ENCODE measurements around the gene ACO2. TPM values are rescaled to one million over a fixed set of nuclear protein-coding genes. Genes with fewer than 3 reads are reported as not detected.

ACO2 gene
- total and polyA plus RNA-seq, 2 of the 13 experiments (the other 11 are each of a cell fraction or from before 2014, with no cell fraction given) = 19.2 to 45.6 TPM

- peak; percentile 42; the same call in 1 of the 2 replicates for TF ChIP-seq POLR2AphosphoS5 (IDR thresholded peaks at IDR 0.05; ENCODE audit: low read depth, low read length)
These were observed 33.4 kb upstream of the ACO2 start (continued) for GRCh38 chr22:41435560-41435959.

GRCh38 chr22:41436322-41437113 lies 32.4 kb upstream of the ACO2 start:
- H3K9me3 ChIP-seq (ENCODE audit: low read length) = no peaks in the 10 kb centered on the region
- intact Hi-C loops (cut with micrococcal nuclease; ENCODE audit: unreplicated experiment) (no loop called here), in situ Hi-C loops (cut with HindIII; ENCODE audit: extremely low pct_ligation_motif_present, low pct_unique_long_range_greater_than_20kb) (no loop called here)
- POLR2A ChIA-PET = interaction anchor here (1.1 to 1.7 kb wide), 3 partner anchors 9 to 12 kb away, joined by 4 to 6 read pairs (median 5); partner anchors contain the start of gene TOB2
- H3K36me3 ChIP-seq (replicated peaks in 1 of 2; ENCODE audit: control insufficient read depth in 1 of 2, insufficient read depth in 2 of 2, low read length in 2 of 2) = peaks cover 17 to 43% of the 10 kb centered on the region in 2 experiments; a peak in 4 of 5 replicates
- H3K4me3 ChIP-seq (replicated peaks in 1 of 3; ENCODE audit: insufficient read depth in 1 of 3, low read depth in 2 of 3, low read length in 3 of 3) = no peak overlapping the region
- peaks cover 25% of the 10 kb centered on the region for H4K20me1 ChIP-seq (ENCODE audit: insufficient read depth, low read length)
- DNase-seq (ENCODE audit: low spot score) (no peak), ATAC-seq (no peak), FAIRE-seq (no peak)
- H3K79me2 ChIP-seq (ENCODE audit: insufficient read depth, low read length) = peaks cover 21% of the 10 kb centered on the region
- H3K9ac ChIP-seq (ENCODE audit: insufficient read depth, low read depth, low read length) = no peak overlapping the region
- H3K4me1 ChIP-seq (ENCODE audit: insufficient read depth, low read length) = peaks cover 23% of the 10 kb centered on the region
- no TSS peak for BruUV-seq (replicated peaks)
- H3K27me3 ChIP-seq (ENCODE audit: control insufficient read depth in 1 of 2, insufficient read depth in 2 of 2, low read length in 2 of 2) = no peaks in the 10 kb centered on the region
- H2AFZ ChIP-seq (ENCODE audit: low read length) = no peak overlapping the region
- WGBS (ENCODE audit: low lambda C conversion rate) = 96% methylated on average over 22 of the region's 23 CpGs
- H3K4me2 ChIP-seq (ENCODE audit: low read depth, low read length) = no peak overlapping the region
- H3K27ac ChIP-seq (ENCODE audit: extremely low read length, insufficient read depth, low read length) = no peak overlapping the region
- CTCF ChIA-PET (ENCODE audit: low intra/inter-chr PET ratio, low total read pairs) = no interaction called here
- TF ChIP-seq KAT8 (CRISPR knock-in tag; IDR thresholded peaks at IDR 0.05) (no peak), FOXA1 (IDR thresholded peaks at IDR 0.05) (no peak), FOXA1 (CRISPR knock-in tag; IDR thresholded peaks at IDR 0.05) (no peak), RBFOX2 (IDR thresholded peaks at IDR 0.05; ENCODE audit: low read depth, low read length) (peak; percentile 67), KDM6A (CRISPR knock-in tag; IDR thresholded peaks at IDR 0.05; ENCODE audit: low read depth) (no peak), AGO2 (optimal IDR thresholded peaks at IDR 0.05; ENCODE audit: low read depth, low read length) (peak; percentile 85), NR2F6 (IDR thresholded peaks at IDR 0.05) (no peak), NR2F6 (CRISPR knock-in tag; IDR thresholded peaks at IDR 0.05) (no peak), NONO (IDR thresholded peaks at IDR 0.05) (no peak), NONO (CRISPR knock-in tag; conservative IDR thresholded peaks at IDR 0.05) (0 out of 2 replicates have a peak, but pooled peaks have one; percentile 5), RFXAP (CRISPR knock-in tag; IDR thresholded peaks at IDR 0.05; ENCODE audit: borderline replicate concordance) (no peak), ZMYM2 (CRISPR knock-in tag; IDR thresholded peaks at IDR 0.05) (no peak), ZNF790 (CRISPR knock-in tag; IDR thresholded peaks at IDR 0.05; ENCODE audit: borderline replicate concordance) (no peak), ZNF275 (CRISPR knock-in tag; IDR thresholded peaks at IDR 0.05; ENCODE audit: borderline replicate concordance) (no peak), KDM4B (CRISPR knock-in tag; IDR thresholded peaks at IDR 0.05) (no peak), ZC3H13 (CRISPR knock-in tag; IDR thresholded peaks at IDR 0.05) (peak; percentile 52; the same call in 1 of the 2 replicates), PCBP1 (IDR thresholded peaks at IDR 0.05; ENCODE audit: borderline replicate concordance, low read depth, low read length) (no peak)
- TF ChIP-seq, protein P1, sequence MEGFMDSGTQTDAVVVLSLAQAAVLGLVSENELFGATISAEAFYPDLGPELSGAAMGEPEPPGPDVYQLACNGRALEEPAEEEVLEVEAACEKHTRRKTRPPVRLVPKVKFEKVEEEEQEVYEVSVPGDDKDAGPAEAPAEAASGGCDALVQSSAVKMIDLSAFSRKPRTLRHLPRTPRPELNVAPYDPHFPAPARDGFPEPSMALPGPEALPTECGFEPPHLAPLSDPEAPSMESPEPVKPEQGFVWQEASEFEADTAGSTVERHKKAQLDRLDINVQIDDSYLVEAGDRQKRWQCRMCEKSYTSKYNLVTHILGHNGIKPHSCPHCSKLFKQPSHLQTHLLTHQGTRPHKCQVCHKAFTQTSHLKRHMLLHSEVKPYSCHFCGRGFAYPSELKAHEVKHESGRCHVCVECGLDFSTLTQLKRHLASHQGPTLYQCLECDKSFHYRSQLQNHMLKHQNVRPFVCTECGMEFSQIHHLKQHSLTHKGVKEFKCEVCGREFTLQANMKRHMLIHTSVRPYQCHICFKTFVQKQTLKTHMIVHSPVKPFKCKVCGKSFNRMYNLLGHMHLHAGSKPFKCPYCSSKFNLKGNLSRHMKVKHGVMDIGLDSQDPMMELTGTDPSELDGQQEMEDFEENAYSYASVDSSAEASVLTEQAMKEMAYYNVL (CRISPR knock-in tag; IDR thresholded peaks at IDR 0.05; ENCODE audit: borderline replicate concordance) = no peak

Measured in HepG2 (cell line).